HTR-8/SVneo (cell line): ENCODE data around the gene ADAM22.
"Not testable (repeated sequence)": the region's sequence is repeated elsewhere in the genome, so short reads cannot be mapped to it uniquely, and the experiment has no call there.

Experiments
- DNase-seq: peaks from one replicate; pipeline ENCODE4 v3.0.0; 2011; ENCODE audit warnings: low spot score, mixed read lengths; ENCODE audit not compliant: insufficient read length
- FAIRE-seq: peaks from 2 replicates; lab custom pipeline; 2011; peaks lifted over from hg19 to GRCh38; lab: Jason Lieb, UNC

Gene ADAM22, protein sequence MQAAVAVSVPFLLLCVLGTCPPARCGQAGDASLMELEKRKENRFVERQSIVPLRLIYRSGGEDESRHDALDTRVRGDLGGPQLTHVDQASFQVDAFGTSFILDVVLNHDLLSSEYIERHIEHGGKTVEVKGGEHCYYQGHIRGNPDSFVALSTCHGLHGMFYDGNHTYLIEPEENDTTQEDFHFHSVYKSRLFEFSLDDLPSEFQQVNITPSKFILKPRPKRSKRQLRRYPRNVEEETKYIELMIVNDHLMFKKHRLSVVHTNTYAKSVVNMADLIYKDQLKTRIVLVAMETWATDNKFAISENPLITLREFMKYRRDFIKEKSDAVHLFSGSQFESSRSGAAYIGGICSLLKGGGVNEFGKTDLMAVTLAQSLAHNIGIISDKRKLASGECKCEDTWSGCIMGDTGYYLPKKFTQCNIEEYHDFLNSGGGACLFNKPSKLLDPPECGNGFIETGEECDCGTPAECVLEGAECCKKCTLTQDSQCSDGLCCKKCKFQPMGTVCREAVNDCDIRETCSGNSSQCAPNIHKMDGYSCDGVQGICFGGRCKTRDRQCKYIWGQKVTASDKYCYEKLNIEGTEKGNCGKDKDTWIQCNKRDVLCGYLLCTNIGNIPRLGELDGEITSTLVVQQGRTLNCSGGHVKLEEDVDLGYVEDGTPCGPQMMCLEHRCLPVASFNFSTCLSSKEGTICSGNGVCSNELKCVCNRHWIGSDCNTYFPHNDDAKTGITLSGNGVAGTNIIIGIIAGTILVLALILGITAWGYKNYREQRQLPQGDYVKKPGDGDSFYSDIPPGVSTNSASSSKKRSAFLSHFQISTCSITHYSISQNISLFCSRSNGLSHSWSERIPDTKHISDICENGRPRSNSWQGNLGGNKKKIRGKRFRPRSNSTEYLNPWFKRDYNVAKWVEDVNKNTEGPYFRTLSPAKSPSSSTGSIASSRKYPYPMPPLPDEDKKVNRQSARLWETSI

DNA sequence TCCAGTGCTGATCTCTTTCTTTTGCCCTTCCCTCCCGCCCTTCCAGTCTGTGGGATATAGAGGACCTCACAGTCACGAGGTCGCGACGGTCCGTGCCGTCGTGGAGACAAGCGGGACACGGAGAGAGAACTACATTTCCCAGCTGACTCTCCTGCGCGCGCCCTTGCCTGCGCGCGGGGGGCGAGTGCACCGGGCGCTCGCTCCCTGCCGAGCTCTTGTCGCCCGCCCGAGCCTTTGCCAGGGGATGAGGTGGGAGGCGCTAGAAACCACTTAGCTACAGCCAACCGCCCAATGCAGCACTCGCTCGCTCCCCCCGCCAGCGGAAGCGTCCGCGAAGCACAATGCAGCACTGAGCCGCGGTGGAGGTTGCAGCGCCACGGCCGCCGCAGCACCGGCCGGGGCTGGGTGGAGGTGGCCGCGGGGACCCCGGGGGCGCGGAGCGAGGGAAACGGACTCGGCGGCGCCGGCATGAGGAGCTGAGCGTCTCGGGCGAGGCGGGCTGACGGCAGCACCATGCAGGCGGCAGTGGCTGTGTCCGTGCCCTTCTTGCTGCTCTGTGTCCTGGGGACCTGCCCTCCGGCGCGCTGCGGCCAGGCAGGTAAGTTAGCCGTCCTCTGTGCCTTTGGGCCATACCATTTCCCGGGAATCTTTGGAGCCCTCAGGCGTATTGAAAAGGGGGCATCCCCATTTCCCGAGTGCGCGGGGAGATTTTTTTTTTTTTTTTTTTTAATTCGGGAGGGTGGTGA, at the start of gene ADAM22:
Gene ADAM22 (plus strand): TSS at position 299 of the 746 bp plus-strand sequence. CDS start 215 bp downstream, at position 514.
- peak; percentile 71 for FAIRE-seq
- peak; percentile 60 for DNase-seq

- DNase-seq (no peak), FAIRE-seq (no peak)
These were observed 49.0 kb upstream of the ADAM22 start for GRCh38 chr7:87885018-87885417.

GRCh38 chr7:87886875-87887274, 47.2 kb upstream of the ADAM22 start:
- no peak for FAIRE-seq
- DNase-seq: no peak

DNA sequence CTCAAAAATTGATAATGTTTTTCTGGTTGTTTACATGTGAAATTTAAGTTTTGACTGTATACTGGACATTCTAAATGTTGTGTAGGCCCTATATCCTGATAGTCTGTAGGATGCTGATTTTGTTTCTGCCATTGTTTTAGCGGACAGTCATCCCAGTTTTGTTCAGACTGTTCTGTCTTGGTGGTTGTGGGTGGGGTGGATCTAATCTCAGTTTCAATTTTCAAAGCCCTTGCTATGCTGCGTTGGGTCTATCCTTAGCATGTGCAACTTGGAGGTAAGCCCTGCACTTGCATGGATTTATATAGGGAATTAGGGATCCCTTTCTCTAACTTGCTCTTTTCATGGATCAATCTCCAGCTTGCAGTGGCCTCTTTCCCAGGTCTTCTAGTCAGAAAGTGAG, 38.7 kb upstream of the ADAM22 start:
- FAIRE-seq: no peak
- DNase-seq: no peak

DNA sequence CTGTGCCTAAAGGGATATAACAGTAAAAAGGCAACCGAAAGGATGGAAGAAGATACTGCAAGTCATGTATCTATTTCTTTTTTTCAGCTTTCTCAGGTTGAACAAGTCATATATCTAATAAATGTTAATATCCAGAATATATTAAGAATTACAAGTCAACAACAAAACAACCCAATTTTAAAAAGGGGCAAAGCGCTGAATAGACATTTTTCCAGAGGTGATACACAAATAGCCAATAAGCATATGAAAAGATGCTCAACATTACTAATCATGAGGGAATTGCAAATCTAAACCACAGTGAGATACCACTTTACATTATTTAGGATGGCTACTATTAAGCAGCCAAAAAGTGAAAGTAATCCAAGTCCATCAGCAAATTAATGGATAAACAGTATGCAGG, 34.8 kb upstream of the ADAM22 start:
- DNase-seq (no peak), FAIRE-seq (no peak)

DNA sequence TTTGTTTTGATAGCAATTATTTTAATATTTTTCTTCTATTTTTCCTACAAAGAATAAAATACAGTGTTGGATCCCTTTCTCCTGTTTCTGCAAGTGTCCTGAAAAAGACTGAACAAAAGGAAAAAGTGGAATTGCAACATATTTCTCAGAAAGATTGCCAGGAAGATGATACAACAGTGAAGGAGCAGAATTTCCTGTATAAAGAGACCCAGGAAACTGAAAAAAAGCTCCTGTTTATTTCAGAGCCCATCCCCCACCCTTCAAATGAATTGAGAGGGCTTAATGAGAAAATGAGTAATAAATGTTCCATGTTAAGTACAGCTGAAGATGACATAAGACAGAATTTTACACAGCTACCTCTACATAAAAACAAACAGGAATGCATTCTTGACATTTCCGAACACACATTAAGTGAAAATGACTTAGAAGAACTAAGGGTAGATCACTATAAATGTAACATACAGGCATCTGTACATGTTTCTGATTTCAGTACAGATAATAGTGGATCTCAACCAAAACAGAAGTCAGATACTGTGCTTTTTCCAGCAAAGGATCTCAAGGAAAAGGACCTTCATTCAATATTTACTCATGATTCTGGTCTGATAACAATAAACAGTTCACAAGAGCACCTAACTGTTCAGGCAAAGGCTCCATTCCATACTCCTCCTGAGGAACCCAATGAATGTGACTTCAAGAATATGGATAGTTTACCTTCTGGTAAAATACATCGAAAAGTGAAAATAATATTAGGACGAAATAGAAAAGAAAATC, 26.7 kb upstream of the ADAM22 start:
- not testable (repeated sequence) for DNase-seq, FAIRE-seq

- not testable (repeated sequence) for FAIRE-seq, DNase-seq
These were observed 25.2 kb upstream of the ADAM22 start for GRCh38 chr7:87908814-87909213.

GRCh38 chr7:87912121-87912520, 21.9 kb upstream of the ADAM22 start:
- no peak for DNase-seq
- no peak for FAIRE-seq

- DNase-seq (no peak), FAIRE-seq (no peak)
These were observed 15.3 kb upstream of the ADAM22 start for GRCh38 chr7:87918740-87919139.

GRCh38 chr7:87919875-87920274, 14.2 kb upstream of the ADAM22 start:
- DNase-seq (no peak), FAIRE-seq (no peak)

DNA sequence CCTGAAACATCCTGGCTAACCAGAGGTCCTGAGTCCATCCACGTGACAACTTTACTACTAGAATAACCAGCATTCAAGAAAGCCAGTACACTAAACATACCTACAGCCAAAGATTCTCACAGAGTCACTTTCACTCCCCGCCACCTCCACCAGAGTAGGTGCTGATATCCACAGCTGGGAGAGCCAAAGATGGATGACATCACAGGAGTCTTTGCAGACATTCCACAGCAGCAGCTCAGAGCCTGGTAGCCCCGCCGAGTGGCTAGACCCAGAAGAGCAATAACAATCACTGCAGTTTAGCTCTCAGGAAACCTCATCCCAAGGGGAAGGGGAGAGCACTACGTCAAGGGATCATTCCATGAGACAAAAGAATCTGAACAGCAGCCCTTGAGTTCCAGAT, 13.5 kb upstream of the ADAM22 start:
- FAIRE-seq (no peak), DNase-seq (no peak)

DNA sequence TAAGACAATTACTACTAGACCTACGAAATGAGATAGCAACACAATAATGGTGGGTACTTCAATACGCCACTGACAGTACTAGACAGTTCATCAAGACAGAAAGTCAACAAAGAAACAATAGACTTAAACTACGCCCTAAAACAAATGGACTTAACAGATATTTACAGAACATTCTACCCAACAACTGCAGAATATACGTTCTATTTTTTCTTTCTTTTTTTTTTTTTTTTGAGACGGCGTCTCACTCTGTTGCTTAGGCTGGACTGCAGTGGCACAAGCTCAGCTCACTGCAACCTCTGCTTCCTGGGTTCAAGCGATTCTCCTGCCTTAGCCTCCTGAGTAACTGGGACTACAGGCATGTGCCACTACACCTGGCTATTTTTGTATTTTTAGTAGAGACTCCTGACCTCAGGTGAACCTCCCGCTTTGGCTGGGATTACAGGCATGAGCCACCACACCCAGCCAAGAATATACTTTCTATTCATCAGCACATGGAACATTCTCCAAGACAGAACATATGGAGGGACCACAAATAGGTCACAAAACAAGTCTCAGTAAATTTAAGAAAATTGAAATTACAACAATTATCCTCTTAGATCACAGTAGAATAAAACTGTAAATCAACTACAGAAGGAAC, 11.2 kb upstream of the ADAM22 start:
- FAIRE-seq, DNase-seq: not testable (repeated sequence)

DNA sequence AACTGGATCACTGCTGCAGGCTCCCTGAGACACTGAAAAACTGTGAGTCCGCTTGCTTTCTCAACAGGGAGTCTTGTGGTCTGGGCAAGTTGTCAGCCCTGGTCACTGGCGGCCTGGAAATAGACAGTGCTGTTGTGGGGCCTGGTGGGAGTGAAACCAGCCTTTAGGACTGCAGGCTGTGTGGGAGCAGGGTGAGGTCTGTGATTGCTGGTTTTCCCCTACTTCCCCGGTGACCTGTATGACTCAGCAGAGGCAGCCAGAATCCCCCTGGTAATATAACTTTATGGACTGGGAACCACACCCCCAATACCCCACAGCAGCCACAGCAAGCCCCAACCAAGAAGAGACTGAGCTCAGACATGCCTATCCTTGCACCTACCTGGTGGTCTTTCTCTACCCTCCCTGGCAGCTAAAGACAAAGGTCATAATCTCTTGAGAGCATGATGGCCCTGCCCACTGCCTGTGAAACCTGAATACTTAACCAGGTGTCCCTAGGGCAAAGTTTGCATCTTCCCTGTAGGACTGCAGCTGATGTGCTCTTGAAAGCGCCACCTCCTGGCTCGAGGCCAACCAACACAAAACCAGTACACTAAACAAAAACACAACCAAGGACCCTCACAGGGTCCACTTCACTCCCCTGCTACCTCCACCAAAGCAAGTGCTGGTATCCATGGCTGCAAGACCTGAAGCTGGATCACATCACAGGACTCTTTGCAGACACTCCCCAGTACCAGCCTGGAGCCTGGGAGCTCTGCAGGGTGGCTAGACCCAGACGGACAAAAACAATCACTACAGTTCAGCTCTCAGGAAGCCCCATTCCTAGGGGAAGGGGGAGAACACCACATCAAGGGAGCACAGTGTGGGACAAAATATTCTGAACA, 7.2 kb upstream of the ADAM22 start:
- DNase-seq (no peak), FAIRE-seq (no peak)

DNA sequence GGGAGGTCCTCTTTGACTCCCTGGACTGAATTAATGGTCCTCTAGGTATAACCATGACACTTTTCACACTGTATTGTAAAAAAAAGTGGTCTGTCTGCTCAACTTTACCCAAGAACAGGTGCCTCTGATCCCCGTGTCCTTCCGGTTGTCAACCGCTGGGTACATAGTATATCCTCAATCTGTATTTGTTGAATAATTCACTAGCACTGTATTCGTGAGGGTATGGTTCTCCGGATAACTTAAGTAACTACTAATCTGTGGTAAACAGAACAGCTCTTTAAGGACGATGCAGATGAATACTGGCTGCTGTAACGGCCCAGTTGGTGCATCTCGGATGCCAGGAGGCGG, 472 bp upstream of the ADAM22 start:
- FAIRE-seq (no peak), DNase-seq (no peak)

DNA sequence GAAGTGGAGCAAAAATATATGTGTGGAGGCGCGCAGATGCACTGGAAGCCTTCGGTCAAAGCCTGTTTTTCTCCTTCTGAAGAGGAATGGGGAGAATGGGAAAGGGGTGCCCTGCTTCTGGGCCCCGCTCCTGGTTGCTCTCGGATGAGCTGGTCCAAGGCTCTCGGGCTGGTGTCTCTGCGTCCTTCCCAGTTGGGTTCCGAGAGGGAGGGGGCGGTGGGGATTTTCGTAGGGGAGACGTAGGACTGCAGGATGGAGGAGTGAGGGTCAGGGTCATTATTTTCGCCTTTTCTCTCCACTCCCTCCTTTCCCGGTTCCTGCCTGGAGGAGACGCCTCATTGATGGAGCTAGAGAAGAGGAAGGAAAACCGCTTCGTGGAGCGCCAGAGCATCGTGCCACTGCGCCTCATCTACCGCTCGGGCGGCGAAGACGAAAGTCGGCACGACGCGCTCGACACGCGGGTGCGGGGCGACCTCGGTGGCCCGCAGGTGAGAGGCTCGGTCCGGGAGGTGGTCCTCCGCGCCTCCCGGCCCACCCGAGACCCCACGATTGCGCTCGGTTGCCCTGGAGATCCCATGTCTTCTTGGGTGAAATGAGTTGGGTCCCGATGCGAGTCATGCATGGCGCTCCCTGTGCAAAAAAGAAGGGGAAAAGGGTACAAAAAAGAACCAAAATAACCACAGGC, 790 bp downstream of the ADAM22 start:
- FAIRE-seq: no peak
- DNase-seq: no peak

- DNase-seq (no peak), FAIRE-seq (no peak)
These were observed 1.3 kb downstream of the ADAM22 start for GRCh38 chr7:87935384-87935706.

DNA sequence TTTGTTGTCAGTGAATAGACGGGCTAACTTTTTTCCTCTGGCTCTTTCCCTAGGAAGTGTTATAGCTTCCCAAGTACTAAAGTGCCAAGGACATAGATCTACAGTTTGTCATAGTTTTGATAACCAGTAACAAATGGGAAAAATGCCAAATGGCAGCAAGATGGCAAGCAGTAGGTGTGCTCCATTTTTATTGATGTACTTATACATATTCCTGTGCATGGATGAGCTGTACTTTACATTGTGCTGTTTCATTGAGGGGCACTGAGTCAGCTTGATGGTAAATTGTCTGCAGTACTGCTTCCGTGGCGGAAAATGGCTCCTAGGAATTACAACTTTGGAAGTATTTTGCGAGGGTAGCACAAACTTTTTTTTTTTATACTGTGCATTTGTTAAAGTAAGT, 7.1 kb downstream of the ADAM22 start:
- FAIRE-seq (no peak), DNase-seq (no peak)

DNA sequence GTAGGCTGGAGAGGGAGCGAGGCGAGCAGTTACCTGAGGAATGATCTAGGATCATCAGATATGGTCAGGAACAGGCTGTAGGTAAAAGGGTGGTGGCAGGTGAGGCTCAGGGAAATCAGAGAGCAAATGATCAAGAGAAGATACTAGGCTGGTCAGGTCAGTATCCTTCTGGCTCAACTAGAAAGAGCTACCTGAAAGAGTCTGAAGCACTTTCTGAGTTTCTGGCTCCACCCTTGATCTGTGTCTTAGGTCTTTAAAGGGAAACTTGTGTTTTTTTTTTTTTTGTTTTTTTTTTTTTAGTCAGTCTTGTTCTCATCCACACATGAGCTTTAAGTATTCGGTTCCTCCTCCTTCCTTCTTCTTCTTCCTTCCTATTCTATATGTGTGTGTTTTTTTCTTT, 10.5 kb downstream of the ADAM22 start:
- DNase-seq: no peak
- FAIRE-seq: no peak
